HG02759 (cell line): ENCODE results near the gene NCOA3.

Source experiments
- ATAC-seq: cut with Tn5 transposase; IDR thresholded peaks from one replicate; pipeline ENCODE4 v1.9.1; 2021; ENCODE audit warnings: mild to moderate bottlenecking, moderate library complexity; ENCODE audit not compliant: unreplicated experiment

Gene NCOA3

DNA sequence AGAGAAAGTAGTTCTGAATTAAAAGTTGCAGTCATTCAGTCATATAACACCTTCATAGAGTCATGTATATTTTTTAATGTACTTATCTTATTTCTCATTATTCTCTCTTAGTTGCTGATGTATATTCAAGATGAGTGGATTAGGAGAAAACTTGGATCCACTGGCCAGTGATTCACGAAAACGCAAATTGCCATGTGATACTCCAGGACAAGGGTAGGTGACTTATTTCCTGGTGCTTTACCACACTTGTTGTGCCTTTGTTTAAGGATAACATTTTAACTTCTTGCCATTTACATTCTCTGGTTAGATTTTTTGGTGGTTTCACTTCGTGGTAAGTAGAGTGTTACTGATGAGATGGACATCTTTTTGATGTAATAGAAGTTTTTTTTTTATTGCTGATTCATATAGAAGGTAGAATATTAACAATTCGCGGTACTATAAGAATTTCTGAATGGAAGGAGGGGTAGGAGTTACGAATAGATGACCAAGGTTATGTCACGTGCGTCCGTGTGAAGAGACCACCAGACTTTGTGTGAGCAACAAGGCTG is 120.5 kb downstream of the NCOA3 start:
- ATAC-seq: no peak

DNA sequence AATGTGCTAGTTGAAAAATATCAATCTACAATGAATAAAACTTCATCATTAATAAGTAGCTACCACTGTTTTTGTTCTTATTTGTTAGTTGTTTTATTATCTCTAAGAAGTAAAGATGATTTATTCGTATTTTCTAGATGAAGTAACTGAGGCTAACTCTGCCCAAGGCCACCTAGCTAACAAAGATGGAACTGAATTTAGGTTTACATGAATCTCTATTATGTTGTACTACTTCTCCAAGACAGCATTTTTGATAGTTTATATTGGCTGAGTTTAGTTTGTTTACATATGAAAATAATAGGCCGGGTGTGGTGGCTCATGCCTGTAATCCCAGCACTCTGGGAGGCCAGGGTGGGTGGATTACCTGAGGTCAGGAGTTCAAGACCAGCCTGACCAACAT is 121.5 kb downstream of the NCOA3 start:
- no peak for ATAC-seq

DNA sequence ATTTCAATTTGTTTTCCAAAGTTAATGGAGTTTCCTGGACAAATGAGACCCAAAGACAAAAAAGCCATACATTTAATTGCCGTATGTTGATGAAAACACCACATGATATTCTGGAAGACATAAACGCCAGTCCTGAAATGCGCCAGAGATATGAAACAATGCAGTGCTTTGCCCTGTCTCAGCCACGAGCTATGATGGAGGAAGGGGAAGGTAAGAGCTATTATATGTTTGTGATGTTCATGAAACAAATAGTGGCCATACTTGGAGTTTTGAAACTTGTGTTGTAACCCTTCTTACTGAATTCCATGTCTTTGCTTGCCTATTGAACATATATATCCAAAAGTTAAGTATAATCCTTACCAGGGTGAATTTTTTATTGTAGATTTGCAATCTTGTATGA is 125.9 kb downstream of the NCOA3 start:
- no peak for ATAC-seq

DNA sequence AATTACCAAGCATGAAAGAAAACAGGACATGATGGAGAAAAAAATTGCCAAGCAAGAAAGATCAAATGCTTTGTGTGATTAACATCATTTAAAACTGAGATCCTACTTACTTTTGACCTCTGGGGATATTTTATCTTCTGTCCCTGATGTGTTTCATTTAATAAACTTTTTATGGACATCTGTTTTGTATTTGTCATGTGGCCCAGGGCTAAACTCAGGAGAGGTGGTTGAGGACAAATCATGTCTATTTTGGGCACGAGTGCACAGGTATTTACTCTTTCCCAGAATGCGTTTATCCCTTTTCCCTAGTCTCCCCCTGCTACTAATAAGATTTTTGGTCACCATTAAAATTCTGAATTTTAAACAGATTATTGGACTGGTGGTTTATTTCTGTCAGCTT is 128.2 kb downstream of the NCOA3 start:
- no peak for ATAC-seq

DNA sequence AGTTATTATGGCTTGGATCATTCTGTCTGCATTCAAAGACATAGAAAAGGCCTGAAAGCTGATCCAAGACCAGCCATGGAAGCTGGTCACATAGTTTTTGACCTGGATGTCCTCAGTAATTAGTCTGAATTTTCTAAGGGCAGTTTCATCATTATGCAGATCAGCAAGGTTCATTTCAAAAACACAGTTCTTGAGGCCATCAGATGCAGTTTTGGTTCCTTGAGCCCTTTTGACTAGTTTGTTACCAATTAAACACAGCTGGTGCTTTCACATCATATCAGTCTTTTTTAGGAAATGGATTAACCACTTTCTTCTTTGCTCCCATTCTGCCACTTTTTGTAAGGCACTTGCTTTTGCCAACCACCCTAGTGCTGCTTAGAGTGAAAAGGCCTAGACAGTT is 129.4 kb downstream of the NCOA3 start:
- no peak for ATAC-seq

DNA sequence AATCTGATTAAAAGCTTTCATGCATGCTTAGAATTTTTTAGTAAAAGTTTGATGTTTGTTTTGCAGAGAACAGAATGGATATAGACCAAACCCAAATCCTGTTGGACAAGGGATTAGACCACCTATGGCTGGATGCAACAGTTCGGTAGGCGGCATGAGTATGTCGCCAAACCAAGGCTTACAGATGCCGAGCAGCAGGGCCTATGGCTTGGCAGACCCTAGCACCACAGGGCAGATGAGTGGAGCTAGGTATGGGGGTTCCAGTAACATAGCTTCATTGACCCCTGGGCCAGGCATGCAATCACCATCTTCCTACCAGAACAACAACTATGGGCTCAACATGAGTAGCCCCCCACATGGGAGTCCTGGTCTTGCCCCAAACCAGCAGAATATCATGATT is 133.6 kb downstream of the NCOA3 start:
- ATAC-seq: no peak

DNA sequence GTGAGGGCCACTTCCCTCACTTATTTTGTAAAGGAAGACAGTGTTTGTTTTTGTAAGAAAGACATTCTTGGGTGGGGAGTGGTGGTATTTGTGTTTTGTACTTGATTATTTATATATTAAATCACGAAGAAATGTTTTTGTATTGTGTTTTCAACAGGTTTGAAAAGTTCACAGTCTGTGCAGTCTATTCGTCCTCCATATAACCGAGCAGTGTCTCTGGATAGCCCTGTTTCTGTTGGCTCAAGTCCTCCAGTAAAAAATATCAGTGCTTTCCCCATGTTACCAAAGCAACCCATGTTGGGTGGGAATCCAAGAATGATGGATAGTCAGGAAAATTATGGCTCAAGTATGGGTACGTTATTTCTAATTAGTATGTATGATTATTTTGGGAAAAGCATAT is 137.2 kb downstream of the NCOA3 start:
- ATAC-seq: no peak

DNA sequence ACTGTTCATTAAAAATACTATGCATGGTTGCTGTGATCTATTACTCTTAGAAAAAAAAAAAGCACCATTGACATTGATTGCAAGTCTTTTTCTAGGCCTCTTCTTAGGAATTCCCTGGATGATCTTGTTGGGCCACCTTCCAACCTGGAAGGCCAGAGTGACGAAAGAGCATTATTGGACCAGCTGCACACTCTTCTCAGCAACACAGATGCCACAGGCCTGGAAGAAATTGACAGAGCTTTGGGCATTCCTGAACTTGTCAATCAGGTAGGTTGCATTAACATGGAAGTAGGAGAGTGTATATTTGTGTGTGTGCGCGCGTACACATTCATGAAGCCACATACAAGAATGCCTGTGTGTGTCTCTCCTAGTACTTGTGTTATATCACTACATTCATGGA is 140.4 kb downstream of the NCOA3 start:
- ATAC-seq: no peak

DNA sequence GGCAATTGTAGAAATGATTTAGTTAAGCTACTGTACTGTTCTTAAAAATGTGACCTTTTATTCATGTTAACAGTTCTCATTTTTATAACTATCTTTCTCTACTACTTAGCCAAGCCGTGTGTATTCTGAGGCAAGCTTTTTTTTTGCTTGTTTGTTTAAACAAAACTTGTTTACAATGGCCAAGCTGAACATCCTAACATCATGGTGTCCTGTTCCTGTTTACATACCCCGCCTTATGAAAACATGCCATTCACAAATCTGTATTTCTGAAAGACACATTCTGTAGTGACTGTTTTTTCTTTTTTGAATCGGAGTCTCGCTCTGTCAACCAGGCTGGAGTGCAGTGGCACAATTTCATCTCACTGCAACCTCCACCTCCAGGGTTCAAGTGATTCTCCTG is 140.9 kb downstream of the NCOA3 start:
- ATAC-seq: no peak

DNA sequence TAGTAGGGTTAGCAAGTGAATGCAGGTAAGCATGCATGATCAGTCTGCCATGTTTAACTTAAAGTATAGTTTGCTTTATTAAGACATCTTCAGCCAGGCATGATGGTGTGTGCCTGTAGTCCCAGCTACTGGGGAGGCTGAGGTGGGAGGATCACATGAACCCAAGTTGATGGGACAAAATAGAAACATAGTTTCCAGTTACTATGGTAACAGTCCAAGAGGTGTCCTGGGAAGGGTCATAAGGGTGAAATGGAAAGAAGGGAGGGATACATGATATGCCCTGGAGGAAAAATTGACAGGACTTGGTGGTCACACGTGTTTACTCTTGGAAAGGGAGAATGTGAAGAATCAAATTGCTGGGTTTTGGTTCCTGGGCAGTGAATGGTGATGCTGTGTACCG is 143.9 kb downstream of the NCOA3 start:
- ATAC-seq: no peak

DNA sequence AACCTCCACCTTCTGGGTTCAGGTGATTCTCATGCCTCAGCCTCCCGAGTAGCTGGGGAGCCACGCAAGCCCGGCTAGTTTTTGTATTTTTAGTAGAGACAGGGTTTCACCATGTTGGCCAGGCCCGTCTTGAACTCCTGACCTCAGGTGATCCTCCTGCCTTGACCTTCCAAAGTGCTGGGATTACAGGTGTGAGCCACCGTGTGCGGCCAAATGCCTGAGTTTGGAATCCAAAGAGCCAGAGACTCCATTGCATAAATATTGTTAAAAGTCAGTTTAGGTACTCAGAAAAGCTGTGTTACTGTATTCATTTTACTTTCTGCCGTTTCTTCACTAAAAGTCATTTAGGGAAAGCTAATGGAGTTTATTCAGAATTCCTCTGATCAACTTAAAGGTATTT is 146.3 kb downstream of the NCOA3 start:
- ATAC-seq: no peak

DNA sequence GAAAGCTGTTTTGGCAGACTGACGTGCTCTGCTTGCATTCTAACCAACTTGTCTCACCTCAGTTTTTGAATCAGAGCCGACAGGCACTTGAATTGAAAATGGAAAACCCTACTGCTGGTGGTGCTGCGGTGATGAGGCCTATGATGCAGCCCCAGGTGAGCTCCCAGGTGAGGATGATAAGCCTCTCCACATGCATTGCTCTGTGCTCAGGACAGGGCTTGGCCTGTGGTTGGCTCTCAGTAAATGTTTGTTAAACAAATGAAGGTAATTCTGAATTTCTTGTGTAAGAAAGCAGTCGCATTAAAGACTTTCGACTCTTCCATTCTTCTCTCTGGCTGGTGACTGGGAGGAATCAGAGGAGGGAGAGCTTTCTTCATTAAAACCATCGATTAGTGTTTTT is 147.3 kb downstream of the NCOA3 start:
- no peak for ATAC-seq

DNA sequence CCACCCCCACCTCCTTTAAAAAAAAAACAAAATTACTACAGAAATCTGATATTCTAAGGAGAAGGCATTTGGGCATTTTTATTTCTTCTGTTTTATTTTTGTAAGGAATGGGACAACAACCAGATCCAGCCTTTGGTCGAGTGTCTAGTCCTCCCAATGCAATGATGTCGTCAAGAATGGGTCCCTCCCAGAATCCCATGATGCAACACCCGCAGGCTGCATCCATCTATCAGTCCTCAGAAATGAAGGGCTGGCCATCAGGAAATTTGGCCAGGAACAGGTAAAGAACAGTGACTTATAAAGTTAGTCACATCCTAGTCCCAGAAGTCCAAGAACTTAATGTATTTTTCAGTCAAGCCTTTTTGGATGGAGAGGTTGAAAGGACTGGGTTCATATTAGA is 150.6 kb downstream of the NCOA3 start:
- no peak for ATAC-seq

DNA sequence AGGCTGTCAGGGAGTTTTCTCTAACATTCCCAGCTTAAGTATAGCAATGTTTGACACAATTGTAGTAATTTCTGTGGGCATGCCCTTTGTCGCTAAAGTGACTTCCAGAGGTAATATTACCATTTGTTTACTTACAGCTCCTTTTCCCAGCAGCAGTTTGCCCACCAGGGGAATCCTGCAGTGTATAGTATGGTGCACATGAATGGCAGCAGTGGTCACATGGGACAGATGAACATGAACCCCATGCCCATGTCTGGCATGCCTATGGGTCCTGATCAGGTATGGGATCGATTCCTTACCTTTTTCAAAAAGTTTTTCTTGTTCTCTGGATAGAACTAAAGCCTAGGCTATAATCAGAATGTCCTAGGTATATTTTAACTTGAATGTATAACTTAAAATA is 151.1 kb downstream of the NCOA3 start:
- ATAC-seq: no peak

DNA sequence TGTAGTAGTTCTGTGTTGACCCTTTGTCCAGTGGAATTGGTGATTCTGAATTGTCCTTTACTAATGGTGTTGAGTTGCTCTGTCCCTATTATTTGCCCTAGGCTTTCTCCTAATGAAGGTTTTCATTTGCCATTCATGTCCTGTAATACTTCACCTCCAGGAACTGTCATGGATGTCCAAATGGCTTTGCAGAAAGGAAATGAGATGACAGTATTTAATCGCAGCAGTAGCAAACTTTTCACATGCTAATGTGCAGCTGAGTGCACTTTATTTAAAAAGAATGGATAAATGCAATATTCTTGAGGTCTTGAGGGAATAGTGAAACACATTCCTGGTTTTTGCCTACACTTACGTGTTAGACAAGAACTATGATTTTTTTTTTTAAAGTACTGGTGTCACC is 152.2 kb downstream of the NCOA3 start:
- ATAC-seq: no peak

DNA sequence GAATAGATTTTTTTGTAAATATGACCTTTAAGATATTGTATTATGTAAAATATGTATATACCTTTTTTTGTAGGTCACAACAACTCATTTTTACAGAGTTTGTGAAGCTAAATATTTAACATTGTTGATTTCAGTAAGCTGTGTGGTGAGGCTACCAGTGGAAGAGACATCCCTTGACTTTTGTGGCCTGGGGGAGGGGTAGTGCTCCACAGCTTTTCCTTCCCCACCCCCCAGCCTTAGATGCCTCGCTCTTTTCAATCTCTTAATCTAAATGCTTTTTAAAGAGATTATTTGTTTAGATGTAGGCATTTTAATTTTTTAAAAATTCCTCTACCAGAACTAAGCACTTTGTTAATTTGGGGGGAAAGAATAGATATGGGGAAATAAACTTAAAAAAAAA is 152.7 kb downstream of the NCOA3 start:
- ATAC-seq: no peak

DNA sequence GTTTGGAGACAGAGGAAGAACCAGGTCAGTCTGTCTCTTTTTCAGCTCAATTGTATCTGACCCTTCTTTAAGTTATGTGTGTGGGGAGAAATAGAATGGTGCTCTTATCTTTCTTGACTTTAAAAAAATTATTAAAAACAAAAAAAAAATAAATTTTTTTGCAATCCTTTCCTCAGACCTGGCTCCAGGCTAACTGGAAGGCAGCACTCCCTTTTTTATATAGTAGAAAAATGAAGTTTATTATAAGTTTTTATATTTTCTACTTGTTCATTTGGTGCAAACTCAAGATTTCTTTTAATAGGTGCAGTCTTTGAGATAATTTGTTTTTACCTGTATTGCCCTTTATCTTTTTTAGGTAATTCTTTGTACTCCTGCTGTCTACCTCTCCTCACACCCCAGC is 153.9 kb downstream of the NCOA3 start:
- no peak for ATAC-seq

DNA sequence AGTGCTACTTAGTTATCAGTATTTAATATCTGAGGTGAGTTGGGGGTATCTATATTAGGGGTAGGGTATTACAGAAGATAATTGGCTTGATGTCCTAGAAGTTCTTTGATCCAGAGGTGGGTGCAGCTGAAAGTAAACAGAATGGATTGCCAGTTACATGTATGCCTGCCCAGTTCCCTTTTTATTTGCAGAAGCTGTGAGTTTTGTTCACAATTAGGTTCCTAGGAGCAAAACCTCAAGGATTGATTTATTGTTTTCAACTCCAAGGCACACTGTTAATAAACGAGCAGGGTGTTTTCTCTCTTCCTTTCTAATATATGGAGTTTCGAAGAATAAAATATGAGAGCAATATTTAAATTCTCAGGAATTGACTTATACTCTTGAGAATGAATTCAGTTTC is 154.6 kb downstream of the NCOA3 start:
- no peak for ATAC-seq

DNA sequence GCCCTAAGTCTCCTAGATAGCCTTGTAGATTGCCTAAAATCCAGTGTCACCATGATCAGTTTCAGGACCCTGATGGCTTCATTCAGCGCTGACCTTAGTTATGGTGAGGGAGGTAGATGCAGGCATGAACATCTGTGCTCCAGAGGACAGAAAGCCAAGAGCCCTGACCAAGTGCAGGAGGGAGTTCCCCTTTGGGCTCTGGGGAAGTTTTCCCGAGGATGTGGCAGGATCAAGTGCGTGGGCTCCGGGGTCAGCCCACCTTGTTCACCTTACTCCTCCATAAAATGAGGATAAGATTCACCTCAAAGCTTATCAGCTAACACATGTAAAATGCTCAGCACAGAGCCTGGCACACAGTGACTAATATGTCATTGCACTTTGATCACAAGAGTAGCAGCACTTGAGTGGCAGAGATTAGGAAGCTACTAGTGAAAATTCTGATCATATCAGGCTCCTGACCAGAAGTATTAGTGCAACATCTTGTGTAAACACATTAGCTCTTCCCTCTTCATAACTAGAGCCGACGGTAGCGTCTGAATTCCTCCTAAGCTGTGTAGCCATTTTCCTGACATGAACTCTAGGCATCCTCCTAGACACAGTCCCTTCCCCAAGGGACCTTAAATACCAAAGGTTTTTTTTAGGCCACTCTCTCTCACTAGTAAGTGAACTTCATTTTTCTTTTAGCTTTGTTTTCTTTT is 158.4 kb downstream of the NCOA3 start:
- no peak for ATAC-seq

DNA sequence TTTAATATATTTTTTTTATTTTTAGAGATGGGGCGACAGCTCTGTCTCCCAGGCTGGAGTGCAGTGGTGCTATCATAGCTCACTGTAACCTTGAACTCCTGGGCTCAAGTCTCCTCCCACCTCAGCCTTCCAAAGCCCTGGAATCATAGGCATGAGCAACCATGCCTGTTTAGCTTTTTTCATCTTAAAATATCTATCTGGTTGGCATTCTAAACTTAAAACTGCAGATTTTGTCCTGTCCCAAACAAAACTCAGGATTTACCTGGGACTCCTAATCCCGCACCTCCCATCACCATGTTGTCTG is 158.9 kb downstream of the NCOA3 start:
- ATAC-seq: no peak

DNA sequence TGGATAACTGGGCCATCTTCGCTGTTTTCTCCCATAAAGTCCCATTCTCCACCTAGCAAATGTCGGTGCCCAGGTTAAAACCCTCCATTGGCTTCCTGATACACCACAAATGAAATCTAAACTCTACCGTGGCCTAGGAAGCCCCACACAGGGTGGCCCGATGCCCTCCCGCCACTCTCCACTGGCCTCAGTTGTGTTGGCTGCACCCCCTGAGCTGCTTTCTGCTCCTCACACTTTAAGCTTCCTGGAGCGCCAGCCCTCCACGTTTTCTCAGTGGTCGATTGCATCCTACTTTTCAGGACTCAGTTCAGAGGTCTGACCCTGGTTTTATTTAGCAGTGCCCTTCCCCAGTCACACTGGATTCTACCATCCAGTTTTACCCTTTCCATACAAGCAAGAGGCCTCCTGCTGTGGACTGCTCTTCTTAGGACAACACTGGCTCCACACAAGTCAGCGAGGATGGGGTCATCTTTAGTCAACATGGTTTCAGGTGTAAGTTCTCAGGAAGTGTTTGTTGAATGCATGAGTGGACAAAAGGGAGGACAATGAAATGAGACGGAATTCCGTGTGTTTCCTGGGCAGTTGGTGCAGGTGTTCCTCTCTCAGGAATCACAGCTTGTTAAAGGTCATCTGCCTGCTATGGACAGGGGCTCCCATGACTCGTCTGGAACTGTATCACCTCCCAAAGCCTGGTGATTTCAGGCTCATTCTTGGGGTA is 159.5 kb downstream of the NCOA3 start:
- ATAC-seq: no peak

DNA sequence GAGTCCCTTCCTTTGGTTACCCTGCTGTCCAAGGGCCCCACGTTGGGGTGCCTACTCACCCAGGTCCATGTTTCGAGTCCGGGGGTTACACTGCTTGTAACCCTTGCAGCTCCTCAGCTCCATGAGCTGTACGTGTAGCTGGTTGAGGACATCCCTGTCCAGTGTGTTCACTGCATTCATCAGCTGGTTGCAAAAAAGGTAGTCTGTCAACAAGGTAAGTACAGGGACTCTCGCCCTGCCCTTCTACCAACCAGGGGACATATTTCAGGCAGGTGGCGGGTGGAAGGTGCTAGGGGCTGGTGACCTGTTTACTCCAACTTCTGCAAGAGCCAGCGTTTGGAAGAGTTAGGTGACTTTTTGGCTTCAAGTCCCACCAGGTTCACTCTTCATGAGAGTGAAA is 160.0 kb downstream of the NCOA3 start:
- ATAC-seq: no peak
